H1 (cell line): ENCODE results near the gene F10. TPM values are rescaled to one million over a fixed set of nuclear protein-coding genes. Genes with fewer than 3 reads are reported as not detected.

Experiments used
- CTCF ChIA-PET: fragments of 300-600 bp; sonication (Branson Sonifier 250); formaldehyde crosslinking; loops from one replicate; lab custom pipeline; 2021; ENCODE audit not compliant: partially characterized antibody; lab: Charles Lee
- POLR2A ChIA-PET: fragments of 300-600 bp; sonication (Branson Sonifier 250); formaldehyde crosslinking; loops from one replicate; lab custom pipeline; 2021; ENCODE audit warnings: inconsistent platforms; ENCODE audit not compliant: partially characterized antibody; lab: Charles Lee
- DNase-seq, 2 experiments: peaks; one replicate each; pipeline versions ENCODE4 v3.0.0 to v3.0.0-alpha.2; 2010 to 2022; ENCODE audit warnings: low spot score in 2 of 2, low read depth in 1 of 2, mixed read lengths in 1 of 2
- FAIRE-seq: peaks from 2 replicates; lab custom pipeline; 2011; peaks lifted over from hg19 to GRCh38; lab: Jason Lieb, UNC
- H2AFZ ChIP-seq: 2 replicates; pipeline ENCODE4 v1.8.1; 2012; ENCODE audit warnings: low read length, inconsistent platforms
- H2AK5ac ChIP-seq: 2 replicates; pipeline ENCODE4 v1.6.1; 2013; ENCODE audit warnings: low read depth, low read length
- H2BK120ac ChIP-seq: replicated peaks from 2 replicates; pipeline ENCODE3; 2013; ENCODE audit warnings: low read depth, low read length, inconsistent platforms
- H2BK12ac ChIP-seq: 2 replicates; pipeline ENCODE4 v1.6.1; 2013; ENCODE audit warnings: low read depth, low read length
- H2BK15ac ChIP-seq: 2 replicates; pipeline ENCODE4 v1.6.1; 2013; ENCODE audit warnings: low read length
- H2BK20ac ChIP-seq: 2 replicates; pipeline ENCODE4 v1.6.1; 2013; ENCODE audit warnings: low read length
- H2BK5ac ChIP-seq: 2 replicates; pipeline ENCODE4 v1.6.1; 2013; ENCODE audit warnings: low read depth, low read length
- H3K14ac ChIP-seq: 2 replicates; pipeline ENCODE4 v1.6.1; 2013; ENCODE audit warnings: inconsistent platforms; ENCODE audit not compliant: insufficient read length
- H3K18ac ChIP-seq: 2 replicates; pipeline ENCODE4 v1.6.1; 2013; ENCODE audit warnings: low read length; ENCODE audit errors: extremely low read depth
- H3K23ac ChIP-seq: 2 replicates; pipeline ENCODE4 v1.6.1; 2013; ENCODE audit warnings: inconsistent platforms; ENCODE audit not compliant: insufficient read length
- H3K23me2 ChIP-seq: 2 replicates; pipeline ENCODE4 v1.6.1; 2013; ENCODE audit warnings: low read depth, low read length
- H3K27ac ChIP-seq: 2 replicates; pipeline ENCODE4 v1.6.1; 2011; ENCODE audit warnings: low read depth, low read length, inconsistent platforms
- H3K27me3 ChIP-seq, 4 experiments: replicated peaks in 1 of 4; 1 replicate in 1 of 4; 2 replicates in 3 of 4; pipeline versions ENCODE4 v1.6.1 to v1.8.1; 2011 to 2013; ENCODE audit warnings: low read length in 3 of 4, mild to moderate bottlenecking in 3 of 4, inconsistent platforms in 2 of 4, mixed read lengths in 2 of 4, moderate library complexity in 1 of 4; ENCODE audit not compliant: control insufficient read depth in 3 of 4, insufficient read depth in 3 of 4; ENCODE audit errors: extremely low read depth in 1 of 4
- H3K36me3 ChIP-seq, 4 experiments: 2 replicates each; pipeline versions ENCODE4 v1.6.1 to v1.8.1; 2011 to 2013; ENCODE audit warnings: mild to moderate bottlenecking in 4 of 4, low read length in 3 of 4, moderate library complexity in 2 of 4, control low read depth in 1 of 4, inconsistent platforms in 1 of 4; ENCODE audit not compliant: insufficient read depth in 4 of 4, control insufficient read depth in 2 of 4
- H3K4ac ChIP-seq: replicated peaks from 2 replicates; pipeline ENCODE3; 2013; ENCODE audit warnings: low read length, low read depth, mixed read lengths, inconsistent platforms; ENCODE audit not compliant: insufficient read length
- H3K4me1 ChIP-seq, 4 experiments: replicated peaks in 1 of 4; 1 replicate in 1 of 4; 2 replicates in 3 of 4; pipeline versions ENCODE4 v1.6.1 to v1.8.1; 2011 to 2013; ENCODE audit warnings: low read length in 3 of 4, inconsistent platforms in 2 of 4, mixed read lengths in 1 of 4; ENCODE audit not compliant: insufficient read depth in 4 of 4, control insufficient read depth in 3 of 4
- H3K4me2 ChIP-seq, 2 experiments: 2 replicates each; pipeline versions ENCODE4 v1.6.1 to v1.8.1; 2011 to 2013; ENCODE audit warnings: low read depth in 2 of 2, low read length in 2 of 2, control low read depth in 1 of 2, inconsistent platforms in 1 of 2, mild to moderate bottlenecking in 1 of 2; ENCODE audit not compliant: insufficient read depth in 1 of 2
- H3K4me3 ChIP-seq, 4 experiments: fragments of 200-600, 300-600 bp in 1 of 4; sonication (generic), shearing (Covaris generic), sonication (Bioruptor Twin) in 1 of 4; 2 replicates each; pipeline versions ENCODE4 v1.5.1 to v1.8.1; 2011 to 2016; ENCODE audit warnings: low read length in 4 of 4, low read depth in 3 of 4, control low read depth in 2 of 4, inconsistent platforms in 2 of 4, mild to moderate bottlenecking in 2 of 4, mixed read lengths in 1 of 4, moderate library complexity in 1 of 4; ENCODE audit not compliant: insufficient read depth in 2 of 4; ENCODE audit errors: extremely low read depth in 1 of 4
- H3K56ac ChIP-seq: replicated peaks from 2 replicates; pipeline ENCODE3; 2013; ENCODE audit warnings: low read depth, mild to moderate bottlenecking, mixed read lengths, low read length, inconsistent platforms; ENCODE audit not compliant: insufficient read length
- H3K79me1 ChIP-seq: 2 replicates; pipeline ENCODE4 v1.6.1; 2013; ENCODE audit warnings: low read depth, low read length, control low read depth
- H3K79me2 ChIP-seq, 2 experiments: 2 replicates each; pipeline versions ENCODE4 v1.6.1 to v1.8.1; 2012 to 2013; ENCODE audit warnings: low read length in 2 of 2, mild to moderate bottlenecking in 2 of 2, inconsistent platforms in 1 of 2; ENCODE audit not compliant: insufficient read depth in 2 of 2, control insufficient read depth in 1 of 2
- H3K9ac ChIP-seq, 4 experiments: replicated peaks in 1 of 4; 1 replicate in 1 of 4; 2 replicates in 3 of 4; pipeline versions ENCODE4 v1.6.1 to v1.8.1; 2011 to 2013; ENCODE audit warnings: low read depth in 3 of 4, low read length in 3 of 4, control low read depth in 2 of 4, mild to moderate bottlenecking in 2 of 4, moderate library complexity in 2 of 4, inconsistent platforms in 1 of 4; ENCODE audit errors: extremely low read depth in 1 of 4
- H3K9me3 ChIP-seq, 2 experiments: 2 replicates each; pipeline versions ENCODE4 v1.6.1 to v1.8.1; 2012 to 2013; ENCODE audit warnings: mild to moderate bottlenecking in 2 of 2, moderate library complexity in 2 of 2, control low read depth in 1 of 2, inconsistent platforms in 1 of 2, low read depth in 1 of 2, low read length in 1 of 2, mixed read lengths in 1 of 2; ENCODE audit not compliant: insufficient read depth in 2 of 2
- H4K20me1 ChIP-seq, 2 experiments: replicated peaks in 1 of 2; 2 replicates each; pipeline versions ENCODE3 to v1.8.1; 2011 to 2013; ENCODE audit warnings: inconsistent platforms in 2 of 2, low read length in 2 of 2, mild to moderate bottlenecking in 1 of 2; ENCODE audit not compliant: insufficient read depth in 2 of 2, control insufficient read depth in 1 of 2
- H4K5ac ChIP-seq: 2 replicates; pipeline ENCODE4 v1.6.1; 2013; ENCODE audit warnings: low read length, low read depth, mixed read lengths, inconsistent platforms; ENCODE audit not compliant: insufficient read length
- H4K8ac ChIP-seq: 2 replicates; pipeline ENCODE4 v1.8.0; 2013; ENCODE audit warnings: mild to moderate bottlenecking, moderate library complexity, low read length, inconsistent platforms; ENCODE audit not compliant: insufficient read depth; ENCODE audit errors: extremely low read depth
- H4K91ac ChIP-seq: replicated peaks from 2 replicates; pipeline ENCODE3; 2013; ENCODE audit warnings: low read length, mixed read lengths, inconsistent platforms; ENCODE audit not compliant: insufficient read length
- CBX5 ChIP-seq: fragments of 300-800, 300-1000 bp; sonication (generic); IDR thresholded peaks from 2 replicates; pipeline ENCODE4 v1.7.1; 2016; ENCODE audit warnings: antibody characterized with exemption, low read length, low read depth
- FOSL1 ChIP-seq: IDR thresholded peaks from 2 replicates; pipeline ENCODE4 v1.6.1; 2011; ENCODE audit warnings: mild to moderate bottlenecking, low read depth, low read length, moderate library complexity; ENCODE audit not compliant: insufficient read depth
- JUN ChIP-seq: IDR thresholded peaks from 2 replicates; pipeline ENCODE4 v1.6.1; 2011; ENCODE audit warnings: low read depth, mild to moderate bottlenecking, improper control_type of control experiment, low read length
- KDM5A ChIP-seq: fragments of 200-600 bp; IDR thresholded peaks from 2 replicates; pipeline ENCODE4 v1.7.1; 2012; ENCODE audit warnings: mild to moderate bottlenecking, low read length, inconsistent platforms, mixed read lengths
- NANOG ChIP-seq: IDR thresholded peaks from 2 replicates; pipeline ENCODE4 v1.6.1; 2011; ENCODE audit warnings: low read length, low read depth, mild to moderate bottlenecking, inconsistent platforms; ENCODE audit not compliant: insufficient read depth, poor library complexity, severe bottlenecking
- POLR2AphosphoS5 ChIP-seq: IDR thresholded peaks from 2 replicates; pipeline ENCODE4 v1.6.1; 2011; ENCODE audit warnings: low read depth, low read length
- RAD21 ChIP-seq, 2 experiments: IDR thresholded peaks in 1 of 2; conservative IDR thresholded peaks in 1 of 2; 2 replicates each; pipeline ENCODE4 v1.6.1; 2011; ENCODE audit warnings: low read depth in 2 of 2, low read length in 2 of 2, improper control_type of control experiment in 1 of 2, inconsistent platforms in 1 of 2, mild to moderate bottlenecking in 1 of 2, moderate library complexity in 1 of 2
- RBBP5 ChIP-seq: IDR thresholded peaks from 2 replicates; pipeline ENCODE4 v1.7.1; 2012; ENCODE audit warnings: low read depth, mild to moderate bottlenecking, inconsistent platforms, low read length, moderate library complexity, borderline replicate concordance
- TAF1 ChIP-seq: IDR thresholded peaks from 2 replicates; pipeline ENCODE4 v1.6.1; 2011; ENCODE audit warnings: mild to moderate bottlenecking, low read depth, low read length
- TEAD4 ChIP-seq: IDR thresholded peaks from 2 replicates; pipeline ENCODE4 v1.6.1; 2012; ENCODE audit warnings: low read depth, low read length, inconsistent platforms, mixed read lengths
- WGBS, 2 experiments: shearing (Covaris generic) in 1 of 2; methylation state at CpG; one replicate each; pipeline versions ENCODE4 v1.1.6 to v1.1.7; 2013 to 2015; ENCODE audit warnings: low lambda C conversion rate in 2 of 2, mixed read lengths in 2 of 2, inconsistent platforms in 1 of 2, low coverage in 1 of 2, missing lambda C conversion rate in 1 of 2; ENCODE audit not compliant: insufficient replicate concordance in 2 of 2, insufficient coverage in 1 of 2, insufficient read length in 1 of 2; ENCODE audit errors: extremely low coverage in 1 of 2, missing lambda C conversion rate in 1 of 2; 5-methylcytosine and 5-hydroxymethylcytosine counted together
- polyA plus RNA-seq, 7 experiments: library from polyadenylated mRNA; depleted of rRNA in 3 of 7; stranded (reverse) in 5 of 7; unstranded in 2 of 7; fragments of >200 nt in 5 of 7; fragments of 200-250 nt in 2 of 7; gene quantifications; 1 replicate in 5 of 7; 2 replicates in 1 of 7; 4 replicates in 1 of 7; pipeline versions ENCODE4 v1.2.1 to v1.2.3, GENCODE V29; 2011 to 2013; ENCODE audit warnings: missing spikeins in 2 of 7, mixed read lengths in 2 of 7
- total RNA-seq: library from RNA; stranded (reverse); fragmentation: NEBNext Ultra II Directional; extraction: Animal tissue kit (Norgen Biotek cat#: 25700); gene quantifications from 2 replicates; pipeline ENCODE4 v1.2.1, GENCODE V29; 2021

Gene F10
- total and polyA plus RNA-seq, 2 of the 8 experiments (the other 6 are each of a cell fraction or from before 2014, with no cell fraction given), result 2.0 to 4.2 TPM

DNA sequence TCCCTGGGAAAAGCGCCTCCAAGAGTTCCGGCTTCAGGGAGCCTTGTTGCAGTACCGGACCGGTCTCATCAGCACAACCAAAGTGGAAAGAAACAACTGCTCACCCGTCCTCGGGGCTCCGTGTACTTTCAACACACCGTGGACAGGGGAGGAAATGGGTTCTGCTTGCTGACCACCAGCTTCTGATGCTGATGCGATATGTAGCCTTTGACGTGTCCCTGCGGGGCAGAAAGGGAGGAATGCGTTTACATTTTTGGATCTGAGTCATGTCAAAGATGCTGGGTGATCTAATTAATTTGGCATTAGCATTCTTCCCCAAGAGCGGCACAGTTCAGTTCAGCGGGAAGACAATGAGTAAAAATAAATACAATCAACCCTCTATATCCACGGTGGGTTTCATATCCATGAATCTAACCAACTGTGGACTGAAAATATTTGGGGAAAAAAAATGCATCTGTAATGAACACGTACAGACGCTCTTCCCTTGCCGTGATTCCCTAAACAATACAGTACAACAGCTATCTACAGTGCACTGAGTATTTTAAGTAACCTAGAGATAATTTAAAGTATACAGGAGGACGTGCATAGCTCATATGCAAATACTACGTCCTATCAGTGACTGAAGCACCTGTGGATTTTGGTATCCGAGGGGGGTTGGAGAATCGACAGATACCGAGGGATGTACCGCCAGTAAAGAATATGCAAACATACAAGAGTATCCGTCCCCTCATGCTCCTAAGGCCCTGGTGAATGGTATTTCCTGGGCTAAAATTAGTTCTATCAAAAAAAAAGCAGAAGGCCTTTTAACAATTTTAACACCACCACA is 55.7 kb downstream of the F10 start:
- Histone ChIP-seq H3K79me2 (no peaks in the 10 kb centered on the region), H3K9me3 (no peaks in the 10 kb centered on the region), H4K20me1 (peaks cover 6 to 15% of the 10 kb centered on the region in 2 experiments), H3K9ac (no peak overlapping the region), H3K23me2 (no peaks in the 10 kb centered on the region), H3K23ac (no peak overlapping the region), H2BK15ac (no peak overlapping the region), H2BK120ac (no peak overlapping the region), H4K5ac (no peak overlapping the region), H2BK12ac (no peak overlapping the region), H3K4me3 (no peak overlapping the region), H4K8ac (no peak overlapping the region), H3K4me1 (peaks cover 0 to 10% (median 2%) of the 10 kb centered on the region in 4 experiments; a peak in 5 of 7 replicates), H3K27me3 (no peaks in the 10 kb centered on the region), H3K27ac (no peak overlapping the region), H3K14ac (no peak overlapping the region), H2AFZ (no peak overlapping the region), H3K4ac (no peak overlapping the region), H2BK5ac (no peak overlapping the region), H3K56ac (no peak overlapping the region), H3K4me2 (no peak overlapping the region), H4K91ac (no peak overlapping the region), H2BK20ac (no peak overlapping the region), H3K79me1 (no peaks in the 10 kb centered on the region), H3K18ac (no peak overlapping the region), H2AK5ac (no peak overlapping the region), H3K36me3 (peaks cover 20 to 70% (median 56%) of the 10 kb centered on the region in 4 experiments)
- POLR2A ChIA-PET, result interaction anchor here (0.6 to 1.5 kb wide), 3 partner anchors 9 to 93 kb away, joined by 4 to 6 read pairs (median 5); no protein-coding TSS in a partner anchor
- WGBS, 2 experiments, result 91% methylated on average over 25 of the region's 25 CpGs; no CpG with 5 or more reads in 1 of the 2 experiments
- CTCF ChIA-PET, result interaction anchor here (0.7 to 1.2 kb wide), 2 partner anchors 21 to 149 kb away, joined by 3 to 5 read pairs; no protein-coding TSS in a partner anchor
- FAIRE-seq (no peak), DNase-seq (no peak)
- TF ChIP-seq JUN, result no peak
- no peak for TF ChIP-seq TAF1
- TF ChIP-seq TEAD4, result no peak
- no peak for TF ChIP-seq FOSL1
- TF ChIP-seq RAD21 (IDR thresholded peaks at IDR 0.05 in 1 of 2, conservative IDR thresholded peaks at IDR 0.05 in 1 of 2; ENCODE audit: low read depth in 2 of 2, low read length in 2 of 2), result no peak
- TF ChIP-seq CBX5, result no peak
- no peak for TF ChIP-seq NANOG
- TF ChIP-seq RBBP5, result no peak
- TF ChIP-seq POLR2AphosphoS5, result no peak
- TF ChIP-seq KDM5A, result no peak
